HG03520 (cell line): ENCODE results near the gene DNAJB1.
"Not testable (repeated sequence)": the region's sequence is repeated elsewhere in the genome, so short reads cannot be mapped to it uniquely, and the experiment has no call there.

Experiments
- ATAC-seq: cut with Tn5 transposase; IDR thresholded peaks from one replicate; pipeline ENCODE4 v1.9.1; 2021; ENCODE audit warnings: mild to moderate bottlenecking, moderate library complexity; ENCODE audit not compliant: unreplicated experiment

DNAJB1 gene

DNA sequence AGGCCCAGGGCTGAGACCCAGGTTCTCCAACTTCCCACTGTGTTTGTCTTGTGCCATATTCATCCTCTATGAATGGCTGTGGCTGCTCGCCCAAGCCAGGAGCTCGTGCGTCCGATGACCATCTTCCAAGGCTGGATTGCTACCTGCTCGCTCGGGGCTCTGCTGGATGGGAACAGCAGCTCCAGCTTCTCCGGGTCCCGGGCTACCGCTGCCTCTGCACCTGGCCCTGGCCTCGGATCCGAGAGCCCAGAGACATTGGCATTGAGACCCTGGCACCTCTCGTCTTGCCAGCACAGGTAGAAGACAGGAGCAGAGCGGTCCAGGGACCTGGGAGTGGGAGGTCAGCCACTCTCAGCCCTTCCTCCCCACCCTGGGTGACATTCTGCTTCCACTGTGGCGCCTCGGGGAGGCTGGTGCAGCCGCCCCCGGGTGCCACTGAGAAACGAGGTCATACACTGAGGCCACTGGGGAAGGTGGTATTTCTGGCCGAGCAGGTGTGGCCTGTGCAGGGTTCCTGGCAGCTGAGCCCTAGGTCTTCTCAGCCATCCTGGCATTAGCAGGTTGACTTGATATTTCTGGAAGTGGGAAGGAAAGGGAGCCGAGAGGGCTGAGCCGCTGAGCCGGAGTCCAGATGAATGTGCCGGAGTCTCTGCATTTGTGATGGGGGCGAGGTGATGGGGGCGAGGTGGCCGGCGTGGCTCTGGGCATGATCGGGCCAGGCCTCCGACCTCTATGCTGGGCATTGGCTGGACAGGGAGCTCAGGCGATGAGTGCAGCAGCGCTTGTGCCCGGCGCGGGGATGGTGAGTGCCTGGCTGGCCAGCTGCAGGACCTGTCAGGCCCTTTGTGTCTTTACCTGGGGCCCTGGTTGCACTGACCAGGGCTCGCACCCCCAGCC, 35.1 kb upstream of the DNAJB1 start:
- ATAC-seq: no peak

DNA sequence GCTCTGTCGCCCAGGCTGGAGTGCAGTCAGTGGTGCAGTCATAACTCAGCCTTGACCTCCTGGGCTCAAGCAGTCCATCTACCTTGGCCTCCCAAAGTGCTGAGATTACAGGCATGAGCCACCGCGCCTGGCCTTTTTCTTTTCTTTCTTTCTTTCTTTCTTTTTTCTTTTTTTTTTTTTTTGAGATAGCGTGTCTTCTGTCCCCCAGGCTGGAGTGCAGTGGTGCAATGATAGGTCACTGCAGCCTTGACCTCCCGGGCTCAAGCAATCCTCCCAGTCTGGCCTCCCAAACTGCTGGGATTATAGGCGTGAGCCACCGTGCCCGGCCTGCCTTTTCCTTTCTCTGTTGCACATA, 33.8 kb upstream of the DNAJB1 start:
- not testable (repeated sequence) for ATAC-seq

DNA sequence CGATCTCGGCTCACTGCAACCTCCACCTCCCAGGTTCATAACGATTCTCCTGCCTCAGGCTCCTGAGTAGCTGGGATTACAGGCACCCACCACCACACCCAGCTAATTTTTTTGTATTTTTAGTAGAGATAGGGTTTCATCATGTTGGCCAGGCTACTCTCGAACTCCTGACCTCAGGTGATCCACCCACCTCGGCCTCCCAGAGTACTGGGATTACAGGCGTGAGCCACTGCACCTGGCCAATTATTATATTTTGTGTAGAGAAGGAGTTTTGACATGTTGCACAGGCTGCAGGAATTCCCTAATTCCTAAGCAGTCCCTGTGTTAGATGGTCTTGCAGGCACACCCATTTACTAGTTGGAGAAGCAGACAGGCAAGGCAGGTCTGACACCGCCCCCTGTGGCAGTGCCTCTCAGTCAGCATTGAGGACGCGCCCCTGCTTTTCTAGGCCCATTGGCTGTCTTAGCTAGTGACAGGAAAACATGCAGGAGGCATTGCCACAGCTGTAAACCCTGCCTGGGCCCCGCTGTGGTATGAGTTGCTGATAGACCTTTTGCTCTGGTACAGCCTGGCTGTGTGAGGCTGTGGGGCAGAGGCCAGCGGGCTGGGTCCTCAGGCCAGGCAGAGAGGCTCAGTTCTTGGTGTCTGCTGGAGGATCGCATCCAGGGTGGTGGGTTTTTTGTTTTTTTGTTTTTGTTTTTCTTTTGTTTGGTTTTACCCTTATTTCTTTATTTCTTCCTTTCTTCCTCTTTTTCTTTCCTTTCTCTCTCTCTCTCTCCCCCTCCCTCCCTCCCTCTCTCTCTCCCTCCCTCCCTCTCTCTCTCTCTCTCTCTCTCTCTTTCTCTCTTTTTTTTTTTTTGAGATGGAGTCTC, 33.2 kb upstream of the DNAJB1 start:
- not testable (repeated sequence) for ATAC-seq

DNA sequence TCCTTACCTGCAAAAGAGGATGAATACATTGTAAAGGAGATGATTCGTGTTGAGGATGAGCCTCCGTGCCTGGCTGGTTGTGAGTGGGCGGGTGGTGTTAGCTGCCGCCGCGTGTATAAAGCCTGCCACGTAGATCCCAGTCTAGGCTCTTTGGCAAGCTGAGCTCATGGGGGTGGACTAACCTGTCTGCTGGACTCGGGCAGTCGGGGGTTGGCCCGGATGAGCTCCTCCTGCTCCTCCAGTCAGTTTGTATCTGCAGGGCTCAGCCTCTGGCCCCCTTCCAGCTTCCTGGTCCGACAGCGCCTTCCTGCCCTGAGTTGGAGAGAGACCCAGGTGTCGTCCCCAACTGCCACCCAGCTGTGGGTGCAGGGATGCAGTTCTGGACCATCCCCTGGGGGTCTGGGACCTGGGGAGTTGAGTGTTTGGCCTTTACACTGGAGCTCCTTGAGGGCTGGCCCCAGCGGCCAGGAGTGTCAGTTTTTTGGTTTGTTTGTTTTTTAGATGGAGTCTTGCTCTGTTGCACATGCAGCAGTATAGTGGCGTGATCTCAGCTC, 32.1 kb upstream of the DNAJB1 start:
- ATAC-seq: no peak

DNA sequence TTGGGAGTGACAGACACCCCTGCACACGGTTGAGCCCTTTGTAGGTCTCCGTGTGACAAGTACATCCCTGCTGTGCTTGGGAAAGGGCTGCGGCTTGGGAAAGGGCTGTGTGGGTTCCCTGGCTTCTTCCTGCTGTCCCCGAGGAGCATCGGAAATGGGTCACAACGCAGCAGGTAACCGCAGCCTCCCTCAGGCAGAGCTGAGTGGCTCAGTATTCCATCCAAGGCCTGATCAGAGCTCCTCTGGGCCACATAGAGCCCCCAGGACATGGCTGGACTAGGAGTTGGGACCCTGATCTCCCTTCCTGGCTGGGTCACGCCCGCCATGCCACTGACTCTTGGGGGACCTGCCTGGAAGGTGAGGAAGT, 27.5 kb upstream of the DNAJB1 start:
- no peak for ATAC-seq

DNA sequence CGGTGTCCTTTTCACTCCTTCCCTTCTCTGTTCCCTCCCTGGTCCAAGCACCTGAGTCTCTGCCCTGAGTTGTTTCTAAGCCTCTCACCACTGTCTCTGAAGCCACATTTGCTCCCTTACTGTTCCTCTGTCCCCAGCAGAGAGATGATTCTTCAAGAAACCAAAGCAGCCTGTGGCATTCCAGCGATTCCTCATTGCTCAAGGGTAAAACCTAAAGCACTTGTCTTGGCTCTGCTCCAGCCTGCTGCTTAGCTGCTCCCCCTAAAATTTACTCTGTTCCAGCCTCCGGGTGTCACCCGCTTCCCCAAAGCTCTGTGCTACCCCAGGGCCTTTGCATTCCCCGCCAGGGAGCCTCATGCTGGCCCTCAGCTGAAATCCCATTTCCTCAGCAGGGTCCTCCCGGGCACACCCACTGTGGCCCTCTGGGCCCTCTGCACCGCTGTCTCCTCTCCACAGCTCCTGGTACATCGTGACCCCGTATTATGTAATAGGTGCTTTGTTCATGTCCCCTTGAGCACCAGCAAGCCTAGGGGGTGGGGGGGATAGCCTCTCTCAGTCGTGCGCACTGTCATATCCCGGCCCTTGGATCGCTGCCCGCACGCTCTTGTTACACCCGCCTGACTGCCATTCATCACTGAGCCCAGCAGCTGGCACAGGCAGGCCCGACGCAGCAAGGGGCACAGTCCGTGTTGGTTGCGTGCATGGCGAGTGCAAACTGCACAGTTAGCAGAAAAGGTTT, 26.9 kb upstream of the DNAJB1 start:
- no peak for ATAC-seq

DNA sequence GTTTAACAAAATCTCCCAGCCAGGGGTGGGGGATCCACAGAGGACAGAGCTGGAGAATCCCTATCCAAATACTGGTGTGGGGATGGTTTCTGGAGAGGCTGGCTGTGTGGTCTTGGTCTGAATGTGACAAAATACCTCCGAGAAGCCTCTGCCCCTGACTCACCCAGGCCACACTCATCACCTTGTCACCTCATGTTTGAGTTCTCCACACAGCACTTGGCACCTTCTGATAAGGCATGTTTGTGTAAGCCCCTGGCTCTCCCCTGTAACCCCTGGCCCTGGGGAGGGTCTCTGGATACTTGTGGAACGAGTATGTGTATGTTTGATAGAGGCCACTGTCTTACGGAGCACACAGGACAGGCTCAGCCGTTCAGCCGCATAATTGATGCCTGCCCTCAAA, 25.9 kb upstream of the DNAJB1 start:
- ATAC-seq: no peak

DNA sequence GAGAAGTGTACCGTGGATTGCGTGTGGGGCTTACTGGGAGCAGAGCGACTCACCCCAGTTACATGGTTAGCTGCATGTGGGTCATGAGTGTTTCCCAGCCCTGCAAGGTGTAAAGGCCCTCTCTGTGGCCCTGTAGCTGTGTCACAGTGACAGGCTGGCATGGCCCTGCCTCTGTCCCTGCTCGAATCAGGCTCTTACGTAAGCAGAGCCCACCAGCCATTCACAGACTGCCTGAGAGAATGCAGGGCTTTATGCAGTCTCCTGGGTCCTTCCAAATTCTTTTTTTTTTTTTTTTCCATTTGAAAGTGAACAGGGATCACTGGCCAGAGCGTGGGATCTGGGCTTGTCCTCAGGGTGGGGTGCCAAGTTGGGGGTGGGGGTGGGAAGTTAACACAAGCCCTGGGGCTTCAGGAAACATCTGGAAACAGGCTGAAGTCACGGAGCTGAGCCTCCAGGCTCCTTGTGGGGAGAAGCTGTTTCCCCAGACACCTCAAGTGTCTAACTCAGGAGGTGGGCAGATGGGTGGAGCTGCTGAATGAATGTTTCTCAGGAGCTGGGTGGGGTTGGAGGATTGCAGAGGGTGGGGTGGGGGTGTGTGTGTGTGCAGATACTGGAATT, 24.6 kb upstream of the DNAJB1 start:
- no peak for ATAC-seq

DNA sequence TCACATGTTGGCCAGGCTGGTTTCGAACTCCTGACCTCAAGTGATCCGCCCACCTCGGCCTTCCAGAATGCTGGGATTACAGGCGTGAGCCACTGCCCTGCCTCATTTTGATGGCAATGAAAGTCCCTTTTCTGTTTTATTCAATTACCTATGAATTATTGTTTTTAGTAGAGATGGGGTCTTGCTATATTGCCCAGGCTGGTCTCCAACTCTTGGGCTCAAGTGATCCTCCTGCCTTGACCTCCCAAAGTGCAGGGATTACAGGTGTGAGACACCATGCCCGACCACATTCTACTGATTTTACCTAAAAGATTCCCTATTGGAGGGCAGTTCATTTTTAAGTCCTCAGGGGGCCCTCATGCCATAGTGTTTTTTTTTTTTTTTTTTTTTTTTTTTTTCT, 23.8 kb upstream of the DNAJB1 start:
- not testable (repeated sequence) for ATAC-seq

DNA sequence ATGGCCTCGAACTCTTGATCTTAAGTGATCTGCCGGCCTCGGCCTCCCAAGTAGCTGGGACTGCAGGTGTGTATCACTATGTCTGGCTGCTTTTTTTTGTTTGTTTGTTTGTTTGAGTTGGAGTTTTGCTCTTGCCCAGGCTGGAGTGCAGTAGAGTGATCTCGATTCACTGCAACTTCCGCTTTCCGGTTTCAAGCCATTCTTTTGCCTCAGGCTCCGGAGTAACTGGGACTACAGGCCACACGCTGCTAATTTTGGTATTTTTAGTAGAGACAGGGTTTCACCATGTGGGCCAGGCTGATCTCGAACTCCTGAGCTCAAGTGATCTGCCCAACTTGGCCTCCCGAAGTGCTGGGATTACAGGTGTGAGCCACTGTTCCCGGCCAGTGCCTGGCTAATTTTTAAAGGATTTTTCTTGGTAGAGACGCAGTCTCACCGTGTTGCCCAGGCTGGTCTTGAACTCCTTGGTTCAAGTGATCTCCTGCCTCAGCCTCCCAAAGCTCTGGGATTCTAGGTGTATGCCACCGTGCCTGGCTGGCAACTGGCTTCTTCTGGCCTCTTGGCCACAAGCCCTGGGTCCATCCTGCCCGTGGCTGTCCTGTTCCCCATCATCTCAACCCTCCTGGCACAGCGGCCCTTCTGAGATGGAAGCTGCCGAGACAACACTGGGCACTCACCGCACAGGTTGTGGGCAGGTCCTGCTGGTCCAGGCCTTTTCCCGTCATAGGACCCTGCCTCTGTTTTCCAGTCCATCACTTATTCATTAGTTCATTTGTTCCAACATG, 22.7 kb upstream of the DNAJB1 start:
- ATAC-seq: no peak

DNA sequence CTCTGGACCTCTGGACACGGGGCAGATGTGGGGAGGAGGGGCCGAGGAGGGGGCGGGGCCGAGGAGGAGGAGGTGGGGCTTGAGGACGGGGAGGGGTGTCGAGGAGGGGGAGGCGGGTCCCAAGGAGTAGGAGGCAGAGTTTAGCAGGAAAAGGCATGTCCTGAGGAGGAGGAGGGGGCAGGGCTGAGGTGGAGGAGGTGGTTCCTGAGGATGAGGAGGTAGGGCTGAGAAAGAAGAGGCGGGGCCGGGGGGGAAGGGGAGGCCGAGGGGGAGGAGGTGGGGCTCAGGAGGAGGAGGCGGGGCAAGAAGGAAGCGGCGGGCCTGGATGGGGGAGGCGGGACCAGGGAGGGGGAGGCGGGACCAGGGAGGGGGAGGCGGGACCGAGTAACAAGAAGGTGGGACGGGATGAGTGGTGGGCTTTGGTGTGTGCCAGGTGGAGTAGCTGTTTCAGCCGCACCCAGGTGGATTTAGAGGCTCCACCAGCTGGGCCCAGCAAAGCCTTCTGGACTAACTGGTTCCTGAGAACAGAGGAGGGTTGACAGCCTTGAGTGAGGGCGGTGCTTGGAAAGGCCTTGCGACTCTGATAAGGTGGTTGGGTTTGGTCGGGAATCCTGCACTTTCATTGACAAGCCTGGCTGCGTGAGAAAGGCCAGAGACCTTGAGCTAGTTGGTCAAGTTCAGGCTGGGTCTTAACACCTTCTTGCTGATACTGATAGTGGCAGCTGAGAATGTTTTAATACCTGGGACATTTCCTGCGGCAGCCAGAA, 18.9 kb upstream of the DNAJB1 start:
- no peak for ATAC-seq

DNA sequence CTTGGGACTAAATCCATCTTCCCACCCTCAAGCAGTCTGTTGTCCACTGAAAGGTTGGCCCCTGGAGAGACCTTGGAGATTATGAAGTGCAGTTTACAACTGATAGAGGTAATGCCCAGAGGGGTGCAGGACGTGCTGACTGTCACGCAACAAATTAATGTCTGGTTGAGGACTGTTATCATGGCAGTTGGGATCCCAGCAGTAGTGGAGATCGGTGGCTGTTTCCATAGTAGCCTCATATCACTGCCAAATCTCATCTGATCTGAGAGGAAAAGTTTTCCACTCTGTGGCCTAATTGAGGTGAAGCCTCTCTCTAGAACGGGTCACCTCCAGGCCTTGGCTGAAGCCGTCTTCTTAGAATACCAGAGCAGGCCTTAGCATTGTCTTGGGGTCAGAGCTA, 15.3 kb upstream of the DNAJB1 start:
- no peak for ATAC-seq

DNA sequence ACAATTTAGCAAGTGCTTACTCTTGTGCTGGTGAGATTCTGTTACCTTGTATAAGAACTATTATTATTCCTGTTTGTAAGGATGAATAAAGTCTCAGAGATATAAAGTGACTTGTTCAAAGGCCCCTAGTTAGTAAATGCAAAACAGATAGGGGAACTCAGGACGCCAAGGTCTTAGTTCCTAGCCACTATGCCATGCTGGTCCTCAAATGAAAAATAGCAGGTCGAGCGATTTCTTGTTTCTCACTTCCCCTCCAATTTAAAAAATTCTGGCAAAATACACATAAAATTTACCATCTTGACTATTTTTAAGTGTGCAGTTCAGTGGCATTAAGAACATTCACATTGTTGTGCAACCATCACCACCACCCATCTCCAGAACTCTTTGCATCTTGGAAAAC, 12.3 kb upstream of the DNAJB1 start:
- no peak for ATAC-seq

DNA sequence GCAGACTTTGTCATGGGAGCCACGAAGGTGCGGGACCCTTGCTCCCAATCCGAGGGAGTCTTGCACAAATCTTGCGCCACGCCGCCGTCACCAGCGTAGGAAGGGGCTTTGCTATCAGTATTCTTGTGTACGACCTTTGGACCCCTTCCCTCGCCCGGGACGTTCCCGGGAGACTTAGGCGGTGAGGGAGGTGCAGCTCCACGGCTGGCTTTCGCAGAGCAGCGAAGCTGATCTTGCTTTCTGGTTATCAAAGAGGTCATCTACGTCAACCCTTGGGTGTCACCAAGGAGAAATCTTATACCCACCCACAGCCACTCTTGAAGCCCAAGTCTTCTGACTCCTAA, 11.8 kb upstream of the DNAJB1 start:
- ATAC-seq: no peak

DNA sequence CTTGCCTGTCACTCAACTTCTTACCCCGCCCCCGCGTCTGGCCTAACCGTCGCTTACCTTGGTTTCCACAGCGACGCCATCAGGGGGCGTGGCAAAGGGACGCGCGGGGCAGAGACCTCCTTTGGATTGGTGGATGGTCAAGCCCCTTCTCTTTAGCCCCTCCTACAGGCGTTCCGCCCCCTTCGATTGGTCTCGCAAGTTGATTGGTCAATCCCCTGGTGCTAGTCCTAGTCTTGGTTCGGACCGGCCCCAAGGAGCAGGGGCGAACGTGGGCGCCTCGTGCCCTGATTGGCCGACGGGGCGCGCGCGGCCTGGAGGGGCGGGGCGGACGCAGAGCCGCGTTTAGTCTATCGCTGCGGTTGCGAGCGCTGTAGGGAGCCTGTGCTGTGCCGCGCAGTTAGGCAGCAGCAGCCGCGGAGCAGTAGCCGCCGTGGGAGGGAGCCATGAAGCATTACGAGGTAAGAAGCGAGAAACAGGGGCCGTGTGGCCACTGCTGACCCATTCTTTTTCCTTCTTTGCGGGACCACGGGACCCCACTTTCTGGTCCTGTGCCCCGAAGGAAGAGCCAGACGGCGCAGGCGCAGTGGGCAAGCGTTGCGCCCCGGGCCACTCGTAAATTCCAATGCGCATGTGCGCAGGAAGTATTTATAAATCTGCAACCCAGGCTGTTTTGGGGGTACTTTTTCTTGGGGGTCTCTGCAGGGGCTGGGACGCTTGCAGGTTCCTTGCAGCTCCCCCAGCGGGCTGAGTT, 11.2 kb upstream of the DNAJB1 start, which contains the start of gene TECR:
TSS of gene TECR (plus strand) at position 341 of the 751 bp plus-strand sequence. CDS start at position 444, 103 bp downstream.
- peak; percentile 94 for ATAC-seq

DNA sequence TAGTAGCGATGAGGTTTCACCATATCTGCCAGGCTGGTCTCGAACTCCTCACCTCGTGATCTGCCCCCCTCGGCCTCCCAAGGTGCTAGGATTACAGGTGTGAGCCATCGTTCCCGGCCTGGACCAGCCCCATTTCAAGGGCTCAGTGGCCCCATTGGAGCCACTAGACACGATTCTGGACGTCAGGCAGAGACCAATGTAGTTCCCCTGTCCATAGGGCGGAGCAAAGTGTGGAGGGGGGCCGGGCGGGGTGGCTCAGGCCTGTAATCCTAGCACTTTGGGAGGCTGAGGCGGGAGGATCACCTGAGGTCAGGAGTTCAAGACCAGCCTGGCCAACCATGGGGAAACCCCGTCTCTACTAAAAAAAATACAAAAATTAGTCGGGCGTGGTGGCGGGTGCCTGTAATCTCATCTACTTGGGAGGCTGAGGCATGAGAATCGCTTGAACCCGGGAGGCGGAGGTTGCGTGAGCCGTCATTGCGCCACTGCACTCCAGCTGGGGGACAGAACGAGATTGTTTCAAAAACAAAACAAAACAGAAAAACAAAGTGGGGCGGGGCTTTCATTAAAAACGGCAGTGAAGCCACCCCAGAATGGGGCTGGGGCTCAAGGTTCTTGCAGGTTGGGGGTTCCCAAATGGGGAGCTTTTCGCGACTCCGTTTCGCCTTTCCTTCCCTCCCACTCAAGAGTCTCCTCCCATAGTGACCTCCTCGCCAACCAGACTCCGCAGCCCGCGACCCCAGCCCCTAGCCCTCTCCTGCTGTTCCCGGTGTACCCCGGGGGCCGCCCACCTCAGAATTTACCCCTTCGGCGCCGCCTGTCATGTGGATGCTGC, 10.4 kb upstream of the DNAJB1 start:
- ATAC-seq: no peak

DNA sequence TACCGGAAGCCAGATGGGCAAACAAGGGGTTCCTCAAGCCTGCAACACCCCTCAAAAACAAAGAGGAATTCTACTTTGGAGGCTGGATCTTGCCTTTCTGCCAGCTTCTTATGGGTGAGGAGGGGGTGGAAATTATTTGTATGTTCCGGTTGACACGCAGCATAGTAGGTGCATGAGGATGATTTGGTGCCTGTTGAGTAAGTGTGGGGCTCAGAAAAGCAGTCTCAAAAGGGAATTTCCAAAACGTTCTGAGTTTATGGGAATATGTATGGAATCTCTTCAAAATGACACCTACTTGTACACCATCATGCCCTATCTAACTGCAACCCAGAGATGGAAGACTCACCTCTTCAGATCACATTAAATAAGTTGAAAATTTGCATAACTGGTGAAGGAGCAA, 8.2 kb upstream of the DNAJB1 start:
- no peak for ATAC-seq

DNA sequence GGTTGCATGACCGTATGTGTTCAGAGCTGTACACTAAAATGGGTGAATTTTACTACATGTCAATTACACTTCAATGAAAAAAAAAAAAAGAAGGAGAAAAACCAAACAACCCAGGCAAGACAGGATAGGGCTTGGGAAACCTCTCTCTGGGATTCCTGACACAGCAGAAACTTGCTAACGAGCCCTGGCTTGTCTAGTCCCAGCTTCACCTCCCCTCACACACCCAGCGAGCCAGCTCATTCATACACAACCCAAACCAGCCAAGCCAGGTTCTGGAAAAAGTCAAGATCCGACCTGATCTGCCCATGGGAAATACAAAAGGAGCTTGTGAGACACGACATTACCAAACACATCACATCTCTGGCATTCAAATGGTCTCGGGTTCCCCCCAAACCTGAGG, 7.5 kb upstream of the DNAJB1 start:
- no peak for ATAC-seq
